HG03520 (cell line): ENCODE data around the gene IQSEC1.
A peak's percentile ranks its signal among the peaks of the same experiment; 100 is the strongest.

Experiments
- ATAC-seq: cut with Tn5 transposase; IDR thresholded peaks from one replicate; pipeline ENCODE4 v1.9.1; 2021; ENCODE audit warnings: mild to moderate bottlenecking, moderate library complexity; ENCODE audit not compliant: unreplicated experiment

The IQSEC1 gene

DNA sequence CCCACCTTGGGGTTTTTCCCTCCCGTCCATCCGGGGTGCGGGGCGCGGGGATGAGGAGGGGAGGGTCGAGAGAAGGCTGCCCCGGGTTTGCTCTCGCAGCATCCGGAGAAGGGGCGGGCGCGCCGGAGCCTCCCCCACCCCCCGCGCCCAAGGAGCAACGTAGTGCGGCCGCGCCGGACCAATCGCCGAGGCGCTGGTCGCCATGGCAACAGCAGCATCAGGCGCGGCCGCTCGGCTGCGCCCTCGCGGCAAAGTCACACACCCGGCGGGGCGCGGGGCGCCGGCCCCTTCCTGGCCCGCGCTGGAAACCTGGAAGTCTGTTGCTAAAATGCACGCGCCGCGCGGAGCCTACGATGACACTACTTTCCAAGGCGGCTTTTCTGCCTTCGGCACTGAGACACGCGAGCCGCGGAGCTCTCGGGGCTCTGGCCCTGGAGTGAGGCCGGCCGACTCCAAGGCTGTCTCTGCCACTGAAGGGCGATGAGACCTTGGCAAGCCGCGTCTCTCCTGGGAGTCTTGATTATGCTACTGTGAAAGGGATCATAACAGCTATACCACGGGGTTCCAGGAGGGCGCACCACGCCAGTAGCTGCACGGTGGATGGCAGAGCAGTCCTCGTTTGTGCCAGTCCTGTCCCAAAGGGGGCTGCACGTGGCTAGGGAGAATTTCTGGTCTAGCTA is at the start of gene IQSEC1:
Gene IQSEC1, minus strand, starts transcription at position 104 of the 680 bp plus-strand sequence. CDS start 415 bp downstream, outside the sequence.
- ATAC-seq, result peak; percentile 62

GRCh38 chr3:13122081-13123012 is 49.1 kb upstream of the IQSEC1 start:
- ATAC-seq, result no peak

- no peak for ATAC-seq
Measured at GRCh38 chr3:13121553-13122001, 48.3 kb upstream of the IQSEC1 start.

GRCh38 chr3:13120928-13121552 is 47.8 kb upstream of the IQSEC1 start:
- no peak for ATAC-seq

DNA sequence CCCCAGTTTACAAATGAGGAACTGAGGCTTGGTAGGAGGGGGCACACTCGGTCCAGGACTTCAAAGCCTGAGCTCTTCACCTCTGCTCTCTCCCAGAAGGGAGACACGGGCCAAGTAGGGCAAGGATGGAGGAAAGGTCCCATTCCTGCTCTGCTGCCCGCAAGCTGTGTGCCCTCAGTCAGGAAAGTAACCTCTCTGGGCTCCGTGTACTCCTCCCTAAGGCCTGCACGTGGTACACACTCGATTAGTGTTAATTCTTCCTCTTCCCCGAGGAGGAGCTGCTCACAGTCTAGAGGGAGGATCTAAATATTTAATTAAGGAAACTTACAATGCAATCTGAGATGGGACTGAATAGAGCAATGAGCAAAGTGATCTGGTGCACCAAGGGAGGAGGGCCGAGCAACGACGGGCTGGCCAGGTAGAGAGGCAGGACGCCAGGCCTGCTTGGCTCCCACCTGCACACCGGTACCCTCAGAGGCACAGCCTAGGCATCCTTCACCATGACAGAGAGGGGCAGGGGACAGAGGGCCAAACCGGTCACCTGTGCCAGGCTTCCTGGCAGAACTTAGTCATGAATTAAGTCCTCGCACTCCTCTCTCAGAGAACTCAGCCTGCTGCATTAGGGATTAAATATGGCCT is 47.2 kb upstream of the IQSEC1 start:
- ATAC-seq, result no peak

GRCh38 chr3:13119471-13120220 is 46.4 kb upstream of the IQSEC1 start:
- ATAC-seq, result no peak

GRCh38 chr3:13116426-13116825 is 43.2 kb upstream of the IQSEC1 start:
- ATAC-seq, result no peak

DNA sequence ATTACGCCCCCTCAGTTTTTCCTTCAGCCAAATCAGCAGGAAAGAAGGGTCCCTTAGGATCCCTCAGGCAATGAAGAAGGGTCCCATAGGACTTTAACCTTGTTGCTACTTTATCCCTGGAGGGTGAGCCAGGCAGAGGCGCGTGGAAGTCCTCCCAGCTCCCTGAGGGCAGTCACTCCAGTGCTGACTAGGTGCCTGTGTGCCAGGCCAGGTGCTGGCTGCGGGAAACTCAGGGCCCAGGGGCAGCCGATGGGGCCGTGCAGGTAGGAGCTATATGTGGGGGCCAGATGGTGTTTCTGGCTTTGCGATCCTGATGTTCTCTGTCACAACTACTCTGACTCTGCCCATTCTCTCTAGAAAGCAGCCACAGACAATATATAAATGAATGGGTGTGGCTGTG is 42.8 kb upstream of the IQSEC1 start:
- no peak for ATAC-seq

DNA sequence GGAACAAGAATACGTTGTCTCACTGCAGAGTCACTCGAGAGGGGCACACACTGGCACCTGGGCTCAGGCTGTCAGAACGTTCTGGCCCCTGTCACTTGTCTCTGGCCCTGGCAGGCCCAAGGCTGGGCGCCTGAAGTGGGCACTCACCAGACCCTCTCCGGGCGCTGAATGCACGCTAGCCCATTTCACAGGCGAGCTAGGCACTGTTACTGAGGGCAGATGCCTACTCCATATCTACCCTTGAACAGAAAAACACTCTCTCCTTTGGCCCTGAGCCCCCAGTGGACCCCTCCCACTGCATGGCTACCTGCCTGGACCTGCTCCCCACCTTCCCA is 42.3 kb upstream of the IQSEC1 start:
- ATAC-seq, result no peak

GRCh38 chr3:13114811-13115575 is 41.8 kb upstream of the IQSEC1 start:
- no peak for ATAC-seq

GRCh38 chr3:13113346-13114330 is 40.4 kb upstream of the IQSEC1 start:
- ATAC-seq, result no peak

GRCh38 chr3:13112521-13113345 is 39.5 kb upstream of the IQSEC1 start:
- no peak for ATAC-seq

GRCh38 chr3:13111873-13112520 is 38.8 kb upstream of the IQSEC1 start:
- ATAC-seq, result no peak

- ATAC-seq, result no peak
Measured at GRCh38 chr3:13111173-13111872, 38.1 kb upstream of the IQSEC1 start.

- peak; percentile 79 for ATAC-seq
Measured at GRCh38 chr3:13110678-13111116, 37.5 kb upstream of the IQSEC1 start.

- ATAC-seq, result no peak
Measured at GRCh38 chr3:13109516-13109915, 36.3 kb upstream of the IQSEC1 start.
